Kidney (tissue), 14 donors: ENCODE results near the gene C1QTNF12. TPM values are rescaled to one million over a fixed set of nuclear protein-coding genes. Genes with fewer than 3 reads are reported as not detected.

Experiments used
- DNase-seq, 5 donors: peaks; one replicate each; pipeline ENCODE4 v3.0.0-alpha.2; 2013 to 2020
- FAIRE-seq: peaks from 2 replicates; lab custom pipeline; 2012; peaks lifted over from hg19 to GRCh38; lab: Jason Lieb, UNC
- H3K27ac ChIP-seq, 2 donors: one replicate each; pipeline ENCODE4 v1.7.0; 2013; ENCODE audit warnings: low read depth in 2 of 2, low read length in 2 of 2, inconsistent platforms in 1 of 2
- H3K27me3 ChIP-seq: one replicate; pipeline ENCODE4 v1.7.1; 2013; ENCODE audit warnings: low read length, inconsistent platforms; ENCODE audit not compliant: control insufficient read depth, insufficient read depth
- H3K36me3 ChIP-seq, 3 donors: one replicate each; pipeline versions ENCODE4 v1.7.0 to v1.7.1; 2013; ENCODE audit warnings: low read length in 3 of 3, control low read depth in 1 of 3, inconsistent platforms in 1 of 3; ENCODE audit not compliant: insufficient read depth in 3 of 3, control insufficient read depth in 2 of 3
- H3K4me1 ChIP-seq, 3 donors: one replicate each; pipeline versions ENCODE4 v1.7.0 to v1.7.1; 2013; ENCODE audit warnings: low read length in 3 of 3, inconsistent platforms in 1 of 3, low read depth in 1 of 3; ENCODE audit not compliant: control insufficient read depth in 2 of 3, insufficient read depth in 2 of 3
- H3K4me3 ChIP-seq, 3 donors: one replicate each; pipeline versions ENCODE4 v1.7.0 to v1.8.1; 2013; ENCODE audit warnings: low read length in 3 of 3, control low read depth in 1 of 3, inconsistent platforms in 1 of 3
- H3K9ac ChIP-seq, 3 donors: one replicate each; pipeline versions ENCODE4 v1.7.0 to v1.7.1; 2013; ENCODE audit warnings: low read length in 3 of 3, control low read depth in 1 of 3, inconsistent platforms in 1 of 3
- H3K9me3 ChIP-seq, 3 donors: one replicate each; pipeline versions ENCODE4 v1.7.0 to v1.7.1; 2013; ENCODE audit warnings: low read length in 3 of 3, control low read depth in 1 of 3, inconsistent platforms in 1 of 3; ENCODE audit not compliant: control insufficient read depth in 2 of 3, insufficient read depth in 1 of 3
- CTCF ChIP-seq: IDR thresholded peaks from 3 replicates; pipeline ENCODE4 v1.5.1; 2012; ENCODE audit warnings: mild to moderate bottlenecking, moderate library complexity, borderline replicate concordance; ENCODE audit not compliant: insufficient read depth; ENCODE audit errors: extremely low read depth
- intact Hi-C: fragments of 100-400 bp; cut with DNase I; formaldehyde crosslinking; loops from one replicate; pipeline ENCODE4 v1.11.1; 2022
- polyA plus RNA-seq: library from polyadenylated mRNA; stranded (reverse); fragments of 350-450 nt; fragmentation: Illumina TruSeq; extraction: RNeasy Lipid Tissue Mini Kit (QIAGEN cat#74804); gene quantifications from one replicate; pipeline ENCODE4 v1.2.3, GENCODE V29; 2014; ENCODE audit warnings: low read depth, low replicate concordance; ENCODE audit not compliant: insufficient read depth
- total RNA-seq: library from RNA; stranded (reverse); fragmentation: NEBNext Ultra II Directional; extraction: Animal tissue kit (Norgen Biotek cat#: 25700); gene quantifications from one replicate; pipeline ENCODE4 v1.2.1, GENCODE V29; 2021
- donor health status: control.
- donor health status: control.
- donor health status: control.
- donor health status: control.
- donor health status: control.
- donor health status: DM: yes; HTN: yes; CAD: no.
- donor health status: Normal renal cell carcinoma (clear cell type).

C1QTNF12 gene
- total and polyA plus RNA-seq, 2 donors from 2014 or later, result 3.1 to 9.9 TPM

GRCh38 chr1:1241588-1242219, 4.8 kb downstream of the C1QTNF12 start:
- intact Hi-C loops, result no loop called here
- no peak for FAIRE-seq
- H3K27me3 ChIP-seq, result no peaks in the 10 kb centered on the region

GRCh38 chr1:1240822-1241587, 5.5 kb downstream of the C1QTNF12 start:
- no peak overlapping the region for H3K27ac ChIP-seq
- no peak overlapping the region for H3K9ac ChIP-seq
- no peak for FAIRE-seq
- intact Hi-C loops, result no loop called here
- no peak overlapping the region for H3K4me3 ChIP-seq
- no peaks in the 10 kb centered on the region for H3K9me3 ChIP-seq
- TF ChIP-seq CTCF, result no peak
- H3K36me3 ChIP-seq, result no peaks in the 10 kb centered on the region
- no peaks in the 10 kb centered on the region for H3K4me1 ChIP-seq
- H3K27me3 ChIP-seq, result no peaks in the 10 kb centered on the region
- peak in 3 of 5 donors; percentile 53 to 80 (median 62) for DNase-seq

More at GRCh38 chr1:1241588-1242219, 4.8 kb downstream of the C1QTNF12 start:
- Histone ChIP-seq H3K9me3 (no peaks in the 10 kb centered on the region), H3K4me3 (no peak overlapping the region), H3K9ac (no peak overlapping the region), H3K36me3 (no peaks in the 10 kb centered on the region), H3K4me1 (no peaks in the 10 kb centered on the region), H3K27ac (no peak overlapping the region)
- no peak for TF ChIP-seq CTCF
- DNase-seq, result peak in 1 of 5 donors; percentile 59

- Histone ChIP-seq H3K27ac (no peak overlapping the region), H3K4me3 (no peak overlapping the region), H3K4me1 (no peaks in the 10 kb centered on the region), H3K36me3 (no peaks in the 10 kb centered on the region), H3K9me3 (no peaks in the 10 kb centered on the region), H3K9ac (no peak overlapping the region), H3K27me3 (no peaks in the 10 kb centered on the region)
- intact Hi-C loops, result no loop called here
- no peak for TF ChIP-seq CTCF
- FAIRE-seq (no peak), DNase-seq (no peak)
Measured at GRCh38 chr1:1240348-1240732, 6.2 kb downstream of the C1QTNF12 start.
